Mucosa of stomach (tissue), 1 donor: ENCODE data around the gene VCAN.

Experiments used
- H3K27me3 ChIP-seq: one replicate; pipeline ENCODE4 v1.7.0; 2013; ENCODE audit warnings: mild to moderate bottlenecking, low read length; ENCODE audit not compliant: control insufficient read depth, insufficient read depth
- H3K36me3 ChIP-seq: one replicate; pipeline ENCODE4 v1.7.0; 2013; ENCODE audit warnings: low read length; ENCODE audit not compliant: control insufficient read depth, insufficient read depth
- H3K4me1 ChIP-seq: one replicate; pipeline ENCODE4 v1.7.0; 2013; ENCODE audit warnings: mild to moderate bottlenecking, low read length; ENCODE audit not compliant: control insufficient read depth, insufficient read depth
- H3K4me3 ChIP-seq: one replicate; pipeline ENCODE4 v1.7.0; 2013; ENCODE audit warnings: low read length
- H3K9ac ChIP-seq: one replicate; pipeline ENCODE4 v1.7.0; 2013; ENCODE audit warnings: mild to moderate bottlenecking, low read length, moderate library complexity
- H3K9me3 ChIP-seq: one replicate; pipeline ENCODE4 v1.7.0; 2013; ENCODE audit warnings: mild to moderate bottlenecking, low read length, moderate library complexity; ENCODE audit not compliant: control insufficient read depth
- donor health status: Pancreatic carcinoma.

Gene VCAN

DNA sequence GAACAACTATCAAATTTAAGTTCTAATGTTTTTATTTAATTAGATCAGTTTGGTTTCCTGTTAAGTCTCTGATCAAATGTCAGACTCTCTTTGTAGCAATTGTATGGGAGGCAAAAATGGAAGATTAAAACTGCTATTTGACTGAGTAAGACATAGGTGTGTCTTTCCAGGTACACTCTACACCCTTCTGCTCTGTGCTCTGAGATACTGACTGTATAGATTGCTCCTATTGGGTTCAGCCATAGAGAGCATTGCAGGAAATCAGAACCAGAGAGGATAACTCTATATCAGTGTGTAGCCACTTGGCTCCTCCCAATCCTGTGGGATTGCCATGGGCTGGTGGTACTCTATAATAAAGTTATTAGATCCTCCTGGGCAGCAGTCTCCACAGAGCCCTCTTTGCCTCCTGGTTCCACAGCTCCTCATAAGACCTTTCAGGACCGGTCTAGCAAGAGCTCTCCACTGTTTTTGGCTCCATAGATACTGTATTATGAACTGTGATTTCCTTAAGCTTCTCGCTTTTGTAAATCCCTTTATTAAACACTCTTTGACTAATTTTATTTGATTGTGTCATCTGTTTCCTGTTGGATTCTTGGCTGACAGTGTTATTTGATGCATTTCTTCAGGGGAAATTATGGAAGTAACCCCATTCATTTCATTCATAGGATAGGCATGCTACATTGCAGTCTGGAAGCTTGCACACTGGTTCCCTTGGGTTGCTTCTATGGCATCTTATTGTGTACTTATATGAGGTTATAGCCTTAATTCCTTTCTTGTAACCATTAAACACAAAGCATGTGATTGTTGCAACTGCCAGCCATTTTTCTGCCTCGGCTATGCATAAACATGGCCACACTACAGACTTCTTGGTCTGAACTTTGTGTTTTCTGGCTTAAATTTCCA, 115.6 kb downstream of the VCAN start:
- Histone ChIP-seq H3K36me3 (no peaks in the 10 kb centered on the region), H3K9ac (no peak overlapping the region), H3K4me3 (no peak overlapping the region), H3K27me3 (peaks cover 13% of the 10 kb centered on the region), H3K4me1 (no peaks in the 10 kb centered on the region), H3K9me3 (no peaks in the 10 kb centered on the region)

DNA sequence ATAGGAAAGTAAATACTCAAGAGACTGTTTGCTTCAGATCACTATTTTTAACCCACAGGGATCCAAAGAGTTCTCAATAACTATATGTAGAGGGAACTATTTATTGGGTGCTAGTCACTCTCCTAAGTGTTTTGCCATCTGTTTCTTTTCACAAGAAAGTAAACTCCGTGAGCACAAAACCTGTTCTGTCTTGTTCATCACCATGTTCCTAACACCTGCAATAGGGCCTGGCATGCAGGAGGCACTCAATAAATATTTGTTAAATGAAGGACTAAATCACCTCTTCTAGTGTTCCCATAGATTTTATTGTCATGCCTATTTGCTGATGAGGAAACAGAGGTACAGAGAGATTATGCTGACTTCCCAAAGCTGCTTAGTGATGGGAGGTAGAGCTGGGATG, 118.2 kb downstream of the VCAN start:
- H3K9me3 ChIP-seq, result no peaks in the 10 kb centered on the region
- H3K4me3 ChIP-seq, result no peak overlapping the region
- H3K9ac ChIP-seq, result no peak overlapping the region
- no peaks in the 10 kb centered on the region for H3K4me1 ChIP-seq
- no peaks in the 10 kb centered on the region for H3K36me3 ChIP-seq
- H3K27me3 ChIP-seq, result peaks cover 13% of the 10 kb centered on the region

DNA sequence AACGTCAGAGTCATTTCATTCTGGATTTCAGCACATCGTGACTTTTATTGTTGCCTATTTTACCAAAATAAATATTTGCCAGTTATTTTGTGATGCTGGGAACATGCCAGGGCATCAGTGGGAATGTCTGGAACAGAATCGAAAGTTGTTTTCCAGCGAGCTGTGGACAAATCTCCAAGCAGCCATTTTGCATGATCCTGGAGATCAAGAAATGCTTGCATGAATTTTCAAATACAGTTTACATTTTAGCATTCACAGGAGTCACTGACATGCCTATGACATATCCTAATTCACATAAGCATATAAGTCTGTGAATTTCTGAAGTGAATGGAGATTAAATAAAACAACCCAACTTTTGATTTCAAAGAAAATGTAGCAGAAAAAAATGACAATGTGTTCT, 119.4 kb downstream of the VCAN start:
- H3K4me1 ChIP-seq, result no peaks in the 10 kb centered on the region
- H3K27me3 ChIP-seq, result peaks cover 13% of the 10 kb centered on the region
- no peak overlapping the region for H3K4me3 ChIP-seq
- no peaks in the 10 kb centered on the region for H3K9me3 ChIP-seq
- H3K36me3 ChIP-seq, result no peaks in the 10 kb centered on the region
- H3K9ac ChIP-seq, result no peak overlapping the region

DNA sequence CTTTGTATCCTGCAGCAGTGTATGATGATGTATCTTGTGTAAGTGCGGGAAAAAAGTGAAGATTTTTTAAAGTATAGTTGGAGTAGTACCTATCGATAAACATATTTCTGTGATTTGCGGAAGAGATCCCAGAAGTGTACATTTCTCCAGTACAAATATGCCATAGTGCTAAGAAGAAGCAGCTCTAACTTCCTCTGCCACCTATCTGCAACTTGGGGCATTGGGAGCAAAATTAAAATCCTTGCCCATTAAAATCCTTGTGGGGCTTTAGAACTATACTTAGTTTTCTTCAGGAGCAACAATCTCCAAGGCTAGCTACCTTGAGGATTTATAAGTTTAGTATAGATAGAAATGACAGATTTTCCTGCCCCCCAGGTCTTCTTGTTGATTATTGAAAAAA, 123.7 kb downstream of the VCAN start:
- H3K4me3 ChIP-seq, result no peak overlapping the region
- no peaks in the 10 kb centered on the region for H3K9me3 ChIP-seq
- no peak overlapping the region for H3K9ac ChIP-seq
- no peaks in the 10 kb centered on the region for H3K27me3 ChIP-seq
- no peaks in the 10 kb centered on the region for H3K4me1 ChIP-seq
- no peaks in the 10 kb centered on the region for H3K36me3 ChIP-seq

DNA sequence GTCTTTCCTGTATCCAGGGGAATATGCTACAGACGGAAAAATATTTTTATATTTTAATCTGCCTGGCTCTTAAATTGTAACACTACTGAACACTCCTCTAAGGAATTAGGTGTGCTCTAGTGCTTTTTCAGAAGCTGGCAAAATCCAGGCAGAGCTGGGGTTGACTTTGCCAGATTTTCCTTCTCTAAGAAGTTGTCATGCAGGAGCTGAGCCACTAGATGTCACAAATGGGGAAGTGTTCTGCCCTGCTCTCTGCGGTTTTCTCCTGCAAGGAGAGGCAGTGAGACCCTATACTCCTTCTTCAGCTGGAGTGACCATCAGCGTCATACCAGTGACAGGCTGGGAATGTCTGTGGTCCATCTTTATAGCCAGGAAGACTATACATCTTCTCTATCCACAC, 136.6 kb downstream of the VCAN start:
- Histone ChIP-seq H3K4me3 (no peak overlapping the region), H3K36me3 (no peaks in the 10 kb centered on the region), H3K4me1 (no peaks in the 10 kb centered on the region), H3K27me3 (no peaks in the 10 kb centered on the region), H3K9me3 (no peaks in the 10 kb centered on the region), H3K9ac (no peak overlapping the region)

DNA sequence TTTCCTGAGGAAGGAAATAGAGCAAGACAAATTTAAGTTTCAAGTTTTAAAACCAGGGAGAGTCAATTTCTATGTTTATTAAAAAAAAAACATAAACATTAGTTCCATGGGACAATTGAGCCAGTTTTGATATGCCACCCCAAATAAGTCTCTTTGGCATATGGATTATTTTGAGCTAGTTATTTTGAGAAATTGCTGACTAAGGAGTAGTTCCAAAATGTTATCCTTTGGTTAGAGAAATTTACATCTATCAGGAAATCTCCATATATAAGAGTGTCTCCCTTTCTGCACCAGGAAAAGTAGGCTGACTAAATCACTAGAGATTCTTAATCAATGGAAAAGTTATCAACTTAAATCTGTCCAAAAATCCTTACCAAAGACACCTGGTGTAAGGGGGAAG, 143.3 kb downstream of the VCAN start:
- H3K9ac ChIP-seq, result no peak overlapping the region
- no peaks in the 10 kb centered on the region for H3K4me1 ChIP-seq
- no peaks in the 10 kb centered on the region for H3K9me3 ChIP-seq
- H3K4me3 ChIP-seq, result no peak overlapping the region
- H3K27me3 ChIP-seq, result no peaks in the 10 kb centered on the region
- H3K36me3 ChIP-seq, result no peaks in the 10 kb centered on the region

DNA sequence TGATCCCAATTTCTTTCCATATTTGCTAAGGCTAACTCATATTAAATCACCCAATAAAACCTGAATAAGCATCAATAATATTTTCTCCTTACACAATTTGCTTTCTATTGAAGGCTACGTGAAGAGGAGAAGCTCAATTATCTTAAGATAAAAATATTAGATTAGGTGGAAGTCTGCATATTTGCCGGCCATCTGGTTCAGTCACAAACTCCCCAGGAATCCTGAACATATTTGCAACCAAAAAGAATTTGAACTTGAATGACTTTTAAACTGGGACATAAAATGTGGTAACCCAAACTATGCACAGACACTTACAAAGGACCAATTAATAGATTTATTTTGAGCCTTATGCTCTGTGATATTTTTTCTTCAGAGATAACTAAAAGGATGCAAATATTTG, 156.8 kb downstream of the VCAN start:
- H3K9me3 ChIP-seq, result no peaks in the 10 kb centered on the region
- H3K4me3 ChIP-seq, result no peak overlapping the region
- H3K27me3 ChIP-seq, result no peaks in the 10 kb centered on the region
- H3K36me3 ChIP-seq, result no peaks in the 10 kb centered on the region
- no peaks in the 10 kb centered on the region for H3K4me1 ChIP-seq
- H3K9ac ChIP-seq, result no peak overlapping the region
